GM12878 (cell line): ENCODE measurements around the gene BNC2. TPM values are rescaled to one million over a fixed set of nuclear protein-coding genes. Genes with fewer than 3 reads are reported as not detected.

Experiments used
- ATAC-seq: fragments of 200-7000 bp; cut with Tn5 transposase; 3 replicates; pipeline ENCODE4 v1.9.1; 2020; ENCODE audit warnings: mild to moderate bottlenecking, moderate library complexity
- BruUV-seq: library from RNA; stranded (reverse); fragments of 400-500 nt; replicated peaks from 2 replicates; lab custom pipeline; 2021; lab: Mats Ljungman, UMichigan
- CTCF ChIA-PET: fragments of 300-600 bp; sonication (Branson Sonifier 250); formaldehyde crosslinking; extraction: SDS; loops from one replicate; lab custom pipeline; 2021; ENCODE audit warnings: inconsistent platforms; lab: Yijun Ruan, JAX
- POLR2A ChIA-PET: fragments of 350-600 bp; formaldehyde crosslinking; extraction: SDS; loops from one replicate; lab custom pipeline; 2021; ENCODE audit warnings: inconsistent platforms; lab: Charles Lee
- RAD21 ChIA-PET: fragments of 300-600 bp; sonication (Branson Sonifier 250); formaldehyde crosslinking; loops from one replicate; lab custom pipeline; 2023; ENCODE audit warnings: antibody characterized with exemption; ENCODE audit not compliant: unreplicated experiment; lab: Charles Lee
- SMC1A ChIA-PET: fragments of 300-600 bp; sonication (Branson Sonifier 250); formaldehyde crosslinking; loops from one replicate; lab custom pipeline; 2023; ENCODE audit not compliant: unreplicated experiment, uncharacterized antibody; lab: Charles Lee
- DNase-seq: peaks from one replicate; pipeline ENCODE4 v3.0.0-alpha.2; 2011; ENCODE audit warnings: low read depth, low spot score
- FAIRE-seq: peaks from 3 replicates; lab custom pipeline; 2011; peaks lifted over from hg19 to GRCh38; lab: Jason Lieb, UNC
- H2AFZ ChIP-seq: 2 replicates; pipeline ENCODE4 v1.6.0; 2011; ENCODE audit warnings: low read depth, low read length, control low read depth; ENCODE audit not compliant: control insufficient read depth
- H3K27ac ChIP-seq: 2 replicates; pipeline ENCODE4 v1.5.1; 2011; ENCODE audit warnings: control low read depth; ENCODE audit not compliant: control insufficient read depth, insufficient read depth
- H3K27me3 ChIP-seq, 2 experiments: replicated peaks in 1 of 2; 2 replicates each; pipeline versions ENCODE4 v1.6.0 to v1.6.1; 2011; ENCODE audit warnings: low read length in 1 of 2; ENCODE audit not compliant: control insufficient read depth in 2 of 2, insufficient read depth in 2 of 2
- H3K36me3 ChIP-seq, 2 experiments: 2 replicates each; pipeline ENCODE4 v1.5.1; 2011; ENCODE audit warnings: low read length in 1 of 2; ENCODE audit not compliant: control insufficient read depth in 2 of 2, insufficient read depth in 2 of 2
- H3K4me1 ChIP-seq: 2 replicates; pipeline ENCODE4 v1.6.1; 2011; ENCODE audit warnings: mild to moderate bottlenecking, low read length, moderate library complexity, mixed read lengths; ENCODE audit not compliant: control insufficient read depth, insufficient read depth
- H3K4me2 ChIP-seq: 2 replicates; pipeline ENCODE4 v1.6.0; 2011; ENCODE audit warnings: control low read depth; ENCODE audit not compliant: control insufficient read depth, insufficient read depth
- H3K4me3 ChIP-seq: fragments of 200-600 bp; sonication (generic); 2 replicates; pipeline ENCODE4 v1.5.1; 2016
- H3K79me2 ChIP-seq: 2 replicates; pipeline ENCODE4 v1.6.0; 2011; ENCODE audit warnings: low read length; ENCODE audit not compliant: control insufficient read depth, insufficient read depth
- H3K9ac ChIP-seq: 2 replicates; pipeline ENCODE4 v1.8.0; 2011; ENCODE audit warnings: low read length, control low read depth, mixed read lengths; ENCODE audit not compliant: control insufficient read depth, insufficient read depth
- H3K9me3 ChIP-seq: replicated peaks from 3 replicates; pipeline ENCODE4 v1.5.1; 2011; ENCODE audit warnings: mild to moderate bottlenecking, low read length; ENCODE audit not compliant: control insufficient read depth, insufficient read depth
- H4K20me1 ChIP-seq: 2 replicates; pipeline ENCODE4 v1.6.0; 2011; ENCODE audit not compliant: control insufficient read depth, insufficient read depth
- TCF7 ChIP-seq: IDR thresholded peaks from 2 replicates; pipeline ENCODE4 v1.6.1; 2014; ENCODE audit warnings: antibody characterized with exemption, borderline replicate concordance
- WRNIP1 ChIP-seq: IDR thresholded peaks from 2 replicates; pipeline ENCODE4 v1.6.1; 2011; ENCODE audit warnings: low read depth, low read length, improper control_type of control experiment, borderline replicate concordance
- WGBS: methylation state at CpG from one replicate; pipeline ENCODE4 v1.1.6; 2016; ENCODE audit warnings: low lambda C conversion rate; ENCODE audit not compliant: insufficient replicate concordance, insufficient coverage; ENCODE audit errors: missing lambda C conversion rate; 5-methylcytosine and 5-hydroxymethylcytosine counted together
- in situ Hi-C: fragments of 300-500 bp; cut with MboI; formaldehyde crosslinking; loops from 9 replicates; pipeline ENCODE4 v1.14.3; 2018; ENCODE audit warnings: mixed read lengths
- intact Hi-C: fragments of 100-400 bp; cut with micrococcal nuclease; formaldehyde crosslinking; loops from one replicate; pipeline ENCODE4 v1.14.2; 2022; ENCODE audit not compliant: unreplicated experiment
- polyA plus RNA-seq, 11 experiments: library from polyadenylated mRNA; depleted of rRNA in 4 of 11; unstranded in 6 of 11; stranded (reverse) in 5 of 11; fragments of >200 nt; fragmentation: Nextera tagmentation in 4 of 11; fragmentation: Illumina TruSeq in 1 of 11; extraction: Ambion mirVana in 4 of 11; extraction: Trizol in 1 of 11; gene quantifications; 1 replicate in 1 of 11; 2 replicates in 10 of 11; pipeline versions ENCODE4 v1.2.1 to v1.2.3, GENCODE V29; 2011 to 2016; ENCODE audit warnings: inconsistent platforms in 2 of 11, missing spikeins in 2 of 11, low read depth in 1 of 11
- total RNA-seq, 4 experiments: library from RNA; depleted of rRNA in 3 of 4; stranded (reverse); fragments of >200 nt in 3 of 4; fragmentation: Illumina TruSeq in 1 of 4; extraction: Trizol in 1 of 4; gene quantifications; 2 replicates each; pipeline versions ENCODE4 v1.2.1 to v1.2.3, GENCODE V29; 2013 to 2021
- TF ChIP-seq, protein P1 (sequence below): IDR thresholded peaks from 2 replicates; pipeline ENCODE4 v1.6.1; 2012; ENCODE audit warnings: improper control_type of control experiment, low read depth, low read length; ENCODE audit not compliant: insufficient replicate concordance
- TF ChIP-seq, protein P2 (sequence below): fragments of 450-650 bp; IDR thresholded peaks from 2 replicates; pipeline ENCODE4 v1.6.1; 2017; ENCODE audit warnings: mild to moderate bottlenecking, low read depth, inconsistent platforms; ENCODE audit not compliant: poor library complexity, severe bottlenecking
- TF ChIP-seq, protein P3 (sequence below), 3 experiments: IDR thresholded peaks in 2 of 3; conservative IDR thresholded peaks in 1 of 3; 2 replicates each; pipeline ENCODE4 v1.5.1; 2011; ENCODE audit warnings: low read depth in 3 of 3, low read length in 3 of 3, mild to moderate bottlenecking in 3 of 3, control low read depth in 2 of 3, moderate library complexity in 2 of 3, inconsistent platforms in 1 of 3, mixed read lengths in 1 of 3; ENCODE audit not compliant: control insufficient read depth in 2 of 3, insufficient read depth in 1 of 3; ENCODE audit errors: extremely low read depth in 1 of 3

BNC2 gene
- total and polyA plus RNA-seq, 10 of the 15 experiments (the other 5 are each of a cell fraction or from before 2014, with no cell fraction given): 0.05 to 14.5 (median 0.26) TPM

DNA sequence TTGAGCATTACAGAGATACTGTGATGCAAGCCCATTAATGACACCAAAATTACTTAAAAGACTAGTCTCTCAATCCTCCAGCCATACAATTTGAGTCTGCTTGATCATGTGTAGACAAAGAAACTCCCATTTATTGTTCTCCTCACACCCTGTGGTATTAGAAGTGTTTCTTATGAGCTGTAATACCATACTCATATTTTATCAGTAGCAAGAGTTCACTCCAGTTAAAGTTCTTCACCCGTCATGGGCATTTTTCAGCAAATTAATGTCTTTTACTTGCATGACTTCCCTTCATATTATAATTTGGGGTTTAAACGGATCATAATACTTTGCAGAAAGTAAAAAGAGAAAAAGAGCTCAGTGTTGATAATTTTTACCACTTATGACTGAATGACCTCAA, 242.9 kb downstream of the BNC2 start:
- no peak overlapping the region for H3K4me3 ChIP-seq
- no peaks in the 10 kb centered on the region for H4K20me1 ChIP-seq
- SMC1A ChIA-PET: interaction anchor here (0.9 to 1.9 kb wide), 5 partner anchors 10 to 360 kb away, joined by 3 to 4 read pairs (median 4); no protein-coding TSS in a partner anchor
- POLR2A ChIA-PET: interaction anchor here (0.7 kb wide), 1 partner anchor 13 kb away, joined by 3 read pairs; no protein-coding TSS in a partner anchor
- H2AFZ ChIP-seq: no peak overlapping the region
- FAIRE-seq: no peak
- peak; percentile 7; the same call in 2 of the 3 replicates for ATAC-seq
- H3K4me2 ChIP-seq: no peak overlapping the region
- peaks cover 0 to 2% of the 10 kb centered on the region in 2 experiments; a peak in 1 of 4 replicates for H3K27me3 ChIP-seq
- intact Hi-C loops: no loop called here
- no peaks in the 10 kb centered on the region for H3K79me2 ChIP-seq
- TF ChIP-seq, protein P1, sequence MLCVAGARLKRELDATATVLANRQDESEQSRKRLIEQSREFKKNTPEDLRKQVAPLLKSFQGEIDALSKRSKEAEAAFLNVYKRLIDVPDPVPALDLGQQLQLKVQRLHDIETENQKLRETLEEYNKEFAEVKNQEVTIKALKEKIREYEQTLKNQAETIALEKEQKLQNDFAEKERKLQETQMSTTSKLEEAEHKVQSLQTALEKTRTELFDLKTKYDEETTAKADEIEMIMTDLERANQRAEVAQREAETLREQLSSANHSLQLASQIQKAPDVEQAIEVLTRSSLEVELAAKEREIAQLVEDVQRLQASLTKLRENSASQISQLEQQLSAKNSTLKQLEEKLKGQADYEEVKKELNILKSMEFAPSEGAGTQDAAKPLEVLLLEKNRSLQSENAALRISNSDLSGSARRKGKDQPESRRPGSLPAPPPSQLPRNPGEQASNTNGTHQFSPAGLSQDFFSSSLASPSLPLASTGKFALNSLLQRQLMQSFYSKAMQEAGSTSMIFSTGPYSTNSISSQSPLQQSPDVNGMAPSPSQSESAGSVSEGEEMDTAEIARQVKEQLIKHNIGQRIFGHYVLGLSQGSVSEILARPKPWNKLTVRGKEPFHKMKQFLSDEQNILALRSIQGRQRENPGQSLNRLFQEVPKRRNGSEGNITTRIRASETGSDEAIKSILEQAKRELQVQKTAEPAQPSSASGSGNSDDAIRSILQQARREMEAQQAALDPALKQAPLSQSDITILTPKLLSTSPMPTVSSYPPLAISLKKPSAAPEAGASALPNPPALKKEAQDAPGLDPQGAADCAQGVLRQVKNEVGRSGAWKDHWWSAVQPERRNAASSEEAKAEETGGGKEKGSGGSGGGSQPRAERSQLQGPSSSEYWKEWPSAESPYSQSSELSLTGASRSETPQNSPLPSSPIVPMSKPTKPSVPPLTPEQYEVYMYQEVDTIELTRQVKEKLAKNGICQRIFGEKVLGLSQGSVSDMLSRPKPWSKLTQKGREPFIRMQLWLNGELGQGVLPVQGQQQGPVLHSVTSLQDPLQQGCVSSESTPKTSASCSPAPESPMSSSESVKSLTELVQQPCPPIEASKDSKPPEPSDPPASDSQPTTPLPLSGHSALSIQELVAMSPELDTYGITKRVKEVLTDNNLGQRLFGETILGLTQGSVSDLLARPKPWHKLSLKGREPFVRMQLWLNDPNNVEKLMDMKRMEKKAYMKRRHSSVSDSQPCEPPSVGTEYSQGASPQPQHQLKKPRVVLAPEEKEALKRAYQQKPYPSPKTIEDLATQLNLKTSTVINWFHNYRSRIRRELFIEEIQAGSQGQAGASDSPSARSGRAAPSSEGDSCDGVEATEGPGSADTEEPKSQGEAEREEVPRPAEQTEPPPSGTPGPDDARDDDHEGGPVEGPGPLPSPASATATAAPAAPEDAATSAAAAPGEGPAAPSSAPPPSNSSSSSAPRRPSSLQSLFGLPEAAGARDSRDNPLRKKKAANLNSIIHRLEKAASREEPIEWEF: no peak
- TF ChIP-seq, protein P2, sequence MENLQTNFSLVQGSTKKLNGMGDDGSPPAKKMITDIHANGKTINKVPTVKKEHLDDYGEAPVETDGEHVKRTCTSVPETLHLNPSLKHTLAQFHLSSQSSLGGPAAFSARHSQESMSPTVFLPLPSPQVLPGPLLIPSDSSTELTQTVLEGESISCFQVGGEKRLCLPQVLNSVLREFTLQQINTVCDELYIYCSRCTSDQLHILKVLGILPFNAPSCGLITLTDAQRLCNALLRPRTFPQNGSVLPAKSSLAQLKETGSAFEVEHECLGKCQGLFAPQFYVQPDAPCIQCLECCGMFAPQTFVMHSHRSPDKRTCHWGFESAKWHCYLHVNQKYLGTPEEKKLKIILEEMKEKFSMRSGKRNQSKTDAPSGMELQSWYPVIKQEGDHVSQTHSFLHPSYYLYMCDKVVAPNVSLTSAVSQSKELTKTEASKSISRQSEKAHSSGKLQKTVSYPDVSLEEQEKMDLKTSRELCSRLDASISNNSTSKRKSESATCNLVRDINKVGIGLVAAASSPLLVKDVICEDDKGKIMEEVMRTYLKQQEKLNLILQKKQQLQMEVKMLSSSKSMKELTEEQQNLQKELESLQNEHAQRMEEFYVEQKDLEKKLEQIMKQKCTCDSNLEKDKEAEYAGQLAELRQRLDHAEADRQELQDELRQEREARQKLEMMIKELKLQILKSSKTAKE: no peak
- TF ChIP-seq, protein P3, sequence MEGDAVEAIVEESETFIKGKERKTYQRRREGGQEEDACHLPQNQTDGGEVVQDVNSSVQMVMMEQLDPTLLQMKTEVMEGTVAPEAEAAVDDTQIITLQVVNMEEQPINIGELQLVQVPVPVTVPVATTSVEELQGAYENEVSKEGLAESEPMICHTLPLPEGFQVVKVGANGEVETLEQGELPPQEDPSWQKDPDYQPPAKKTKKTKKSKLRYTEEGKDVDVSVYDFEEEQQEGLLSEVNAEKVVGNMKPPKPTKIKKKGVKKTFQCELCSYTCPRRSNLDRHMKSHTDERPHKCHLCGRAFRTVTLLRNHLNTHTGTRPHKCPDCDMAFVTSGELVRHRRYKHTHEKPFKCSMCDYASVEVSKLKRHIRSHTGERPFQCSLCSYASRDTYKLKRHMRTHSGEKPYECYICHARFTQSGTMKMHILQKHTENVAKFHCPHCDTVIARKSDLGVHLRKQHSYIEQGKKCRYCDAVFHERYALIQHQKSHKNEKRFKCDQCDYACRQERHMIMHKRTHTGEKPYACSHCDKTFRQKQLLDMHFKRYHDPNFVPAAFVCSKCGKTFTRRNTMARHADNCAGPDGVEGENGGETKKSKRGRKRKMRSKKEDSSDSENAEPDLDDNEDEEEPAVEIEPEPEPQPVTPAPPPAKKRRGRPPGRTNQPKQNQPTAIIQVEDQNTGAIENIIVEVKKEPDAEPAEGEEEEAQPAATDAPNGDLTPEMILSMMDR (IDR thresholded peaks at IDR 0.05 in 2 of 3, conservative IDR thresholded peaks at IDR 0.05 in 1 of 3; ENCODE audit: control insufficient read depth in 2 of 3, extremely low read depth in 1 of 3, insufficient read depth in 1 of 3, low read depth in 3 of 3, low read length in 3 of 3): no peak
- no peak for TF ChIP-seq TCF7
- no peak for TF ChIP-seq WRNIP1
- no peaks in the 10 kb centered on the region for H3K9me3 ChIP-seq
- no peak overlapping the region for H3K9ac ChIP-seq
- H3K27ac ChIP-seq: no peak overlapping the region
- in situ Hi-C loops: no loop called here
- RAD21 ChIA-PET: no interaction called here
- 3% methylated on average over 2 of the region's 2 CpGs for WGBS
- CTCF ChIA-PET: interaction anchor here (0.8 to 1.0 kb wide), 2 partner anchors 9 to 16 kb away, joined by 3 read pairs; no protein-coding TSS in a partner anchor
- H3K4me1 ChIP-seq: no peaks in the 10 kb centered on the region
- DNase-seq: no peak
- no TSS peak for BruUV-seq
- no peaks in the 10 kb centered on the region for H3K36me3 ChIP-seq
